Islet precursor cell (in vitro differentiated cells): Measurements from ENCODE around the gene CYP4F3.
"Not testable (repeated sequence)": the region's sequence is repeated elsewhere in the genome, so short reads cannot be mapped to it uniquely, and the experiment has no call there.

Experiments used
- DNase-seq: peaks from one replicate; pipeline ENCODE4 v3.0.0-alpha.2; 2018

Gene CYP4F3

DNA sequence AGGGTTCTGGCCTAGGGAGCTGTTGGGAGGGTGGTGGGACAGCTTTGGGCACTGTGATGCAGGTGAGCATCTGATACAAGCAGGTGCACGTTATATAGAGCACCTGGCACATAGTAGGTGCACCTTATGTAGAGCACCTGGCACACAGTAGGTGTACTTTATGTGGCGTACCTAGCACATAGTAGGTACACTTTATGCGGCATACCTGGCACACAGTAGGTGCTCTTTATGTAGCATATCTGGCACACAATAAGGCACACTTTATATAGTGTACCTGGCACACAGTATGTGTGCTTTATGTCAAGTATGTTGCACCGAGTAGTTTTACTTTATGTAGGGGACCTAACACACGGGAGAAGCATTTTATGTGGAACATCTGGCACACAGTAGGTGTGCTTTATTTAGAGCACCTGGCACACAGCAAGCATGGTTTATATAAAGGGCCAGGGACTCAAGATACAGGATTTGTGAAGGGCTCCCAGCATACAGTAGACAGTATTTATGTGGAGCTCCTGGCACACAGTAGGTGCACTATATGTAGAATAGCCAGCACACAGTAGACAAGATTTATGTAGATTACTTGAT, 30.6 kb downstream of the CYP4F3 start:
- no peak for DNase-seq

DNA sequence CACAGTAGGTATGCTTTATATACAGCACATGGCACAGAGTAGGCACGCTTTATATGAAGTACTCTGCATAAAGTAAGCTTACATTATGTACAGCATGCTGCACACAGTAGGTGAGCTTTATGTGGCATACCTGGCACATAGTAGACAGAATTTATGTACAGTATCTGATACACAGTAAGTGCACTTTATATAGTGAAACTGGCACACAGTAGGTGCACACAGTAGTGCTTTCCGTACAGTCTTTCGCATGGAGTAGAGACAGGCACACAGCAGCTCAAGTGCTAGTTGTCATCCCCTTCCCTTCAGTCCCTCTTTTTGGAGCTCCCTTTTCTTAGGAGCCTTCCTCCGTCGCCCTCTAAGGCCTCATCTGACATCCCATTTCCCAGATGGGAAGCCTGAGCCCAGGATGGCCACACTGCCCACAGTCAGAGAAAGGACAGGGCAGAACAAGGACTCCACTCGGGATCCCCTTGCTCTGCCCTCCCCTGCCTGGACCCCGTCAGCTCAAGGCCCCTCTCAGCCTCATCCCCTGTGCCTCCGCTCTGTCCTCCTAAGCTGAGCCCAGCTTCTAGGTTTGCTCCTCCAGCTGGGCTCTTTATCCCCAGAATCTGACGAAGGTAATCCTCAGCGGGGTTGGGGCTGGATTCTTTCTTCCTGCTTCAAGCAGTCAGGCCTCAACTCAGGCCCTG, 31.3 kb downstream of the CYP4F3 start:
- DNase-seq: no peak

DNA sequence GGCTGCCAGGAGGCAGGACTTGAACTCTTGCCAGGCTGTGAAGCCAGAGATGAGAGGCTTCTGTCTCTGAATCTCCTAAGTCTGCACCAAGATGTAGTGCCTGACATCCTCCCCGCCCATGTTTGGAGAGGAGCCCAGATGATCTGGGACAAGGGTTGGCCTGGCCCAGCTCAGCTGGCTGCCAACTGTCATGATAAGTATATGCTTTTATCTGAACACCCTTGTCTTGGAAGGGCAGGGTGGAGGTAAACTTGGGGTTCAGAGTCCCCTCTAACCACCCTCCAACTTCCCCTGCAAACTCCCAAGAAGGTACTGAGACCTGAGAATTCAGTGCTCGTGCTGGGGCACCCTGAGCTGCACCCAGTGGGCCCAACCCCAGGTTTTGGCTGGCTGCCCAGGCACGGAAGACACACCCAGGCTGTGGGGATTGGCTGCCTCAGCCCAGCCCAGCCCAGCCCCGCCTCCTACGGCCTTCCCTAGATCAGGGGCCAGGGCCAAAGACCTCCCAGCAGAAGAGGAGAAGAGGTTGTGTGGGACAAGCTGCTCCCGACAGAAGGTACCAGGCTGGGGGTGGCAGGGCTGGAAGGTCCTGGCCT, 32.0 kb downstream of the CYP4F3 start, which contains the start of gene CYP4F12:
TSS of gene CYP4F12 (plus strand) at position 508 of the 596 bp plus-strand sequence. CDS start 443 bp downstream, outside the sequence.
- no peak for DNase-seq

DNA sequence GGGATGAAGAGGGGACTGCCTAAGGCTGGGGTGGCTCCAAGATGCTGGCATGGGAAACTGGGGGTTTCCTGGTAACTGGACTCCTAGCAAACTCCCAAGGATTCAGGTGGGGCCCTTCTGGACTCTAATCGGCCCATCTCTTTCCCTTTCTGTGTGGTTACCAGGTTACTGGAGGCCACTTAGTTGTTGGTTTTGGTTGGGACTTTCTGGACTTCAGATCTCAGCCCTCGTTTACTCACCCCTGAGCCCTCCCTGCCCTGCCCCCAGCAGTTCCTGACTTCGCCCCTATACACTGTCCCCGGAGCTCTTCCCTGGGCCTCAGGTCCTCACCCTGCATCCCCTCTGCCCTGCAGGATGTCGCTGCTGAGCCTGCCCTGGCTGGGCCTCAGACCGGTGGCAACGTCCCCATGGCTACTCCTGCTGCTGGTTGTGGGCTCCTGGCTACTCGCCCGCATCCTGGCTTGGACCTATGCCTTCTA, 32.5 kb downstream of the CYP4F3 start:
- DNase-seq: no peak

DNA sequence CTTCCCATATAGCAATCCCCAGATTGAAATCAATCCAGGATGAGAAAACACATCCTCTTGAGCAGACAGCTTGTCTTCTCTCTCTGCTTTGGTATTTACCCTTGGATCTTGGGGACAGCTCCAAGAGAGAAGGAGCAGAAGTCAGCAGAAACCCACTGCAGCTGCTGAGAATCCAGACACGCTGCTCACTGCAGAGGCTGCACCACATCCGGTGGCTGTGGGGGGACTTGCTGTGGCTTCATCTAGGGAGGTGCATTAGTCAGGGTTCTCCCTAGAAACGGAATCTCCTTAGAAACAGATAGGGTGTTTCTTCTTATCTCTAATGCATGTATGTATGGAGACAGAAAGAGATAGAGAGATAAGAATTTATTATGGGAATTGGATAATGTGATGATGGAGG, 34.9 kb downstream of the CYP4F3 start:
- no peak for DNase-seq

DNA sequence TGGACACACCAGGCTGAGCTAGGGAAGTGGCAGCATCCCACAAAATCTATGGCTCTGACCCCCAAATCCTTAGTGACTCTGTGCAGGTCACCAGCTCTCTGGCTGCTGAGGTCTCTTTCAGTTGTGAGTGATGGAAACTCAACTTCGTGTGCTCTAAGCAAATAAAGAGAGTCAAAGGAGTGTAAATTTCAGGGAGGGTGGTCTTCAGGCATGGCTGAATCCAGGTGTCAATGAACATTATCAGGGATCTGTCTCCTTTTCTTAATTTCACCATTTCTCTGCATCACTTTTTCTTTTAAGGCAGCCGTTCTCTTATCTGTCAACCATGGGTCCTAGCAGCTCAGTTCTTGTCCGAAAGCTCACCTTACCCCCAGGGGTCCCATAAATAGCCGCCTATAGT, 38.4 kb downstream of the CYP4F3 start:
- no peak for DNase-seq

DNA sequence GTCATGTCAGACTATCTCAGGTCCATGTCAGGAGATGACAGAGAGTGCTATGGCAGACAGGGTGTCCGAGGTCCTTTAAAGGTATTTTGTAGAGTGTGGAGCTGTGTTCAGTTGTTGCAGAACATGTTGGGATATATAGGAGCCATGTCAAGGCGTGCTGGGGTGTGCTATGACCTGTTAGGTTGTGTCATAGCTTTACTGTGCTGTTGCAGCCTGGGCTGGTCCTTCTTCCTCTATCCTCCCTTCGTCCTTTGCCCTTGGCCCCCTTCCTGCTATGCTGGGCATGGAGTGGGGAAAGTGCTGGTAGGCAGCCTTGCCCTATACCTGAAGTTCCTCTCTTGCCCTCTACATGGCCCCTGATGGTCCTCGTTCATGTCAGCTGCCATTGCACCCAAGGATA, 39.2 kb downstream of the CYP4F3 start:
- DNase-seq: not testable (repeated sequence)

DNA sequence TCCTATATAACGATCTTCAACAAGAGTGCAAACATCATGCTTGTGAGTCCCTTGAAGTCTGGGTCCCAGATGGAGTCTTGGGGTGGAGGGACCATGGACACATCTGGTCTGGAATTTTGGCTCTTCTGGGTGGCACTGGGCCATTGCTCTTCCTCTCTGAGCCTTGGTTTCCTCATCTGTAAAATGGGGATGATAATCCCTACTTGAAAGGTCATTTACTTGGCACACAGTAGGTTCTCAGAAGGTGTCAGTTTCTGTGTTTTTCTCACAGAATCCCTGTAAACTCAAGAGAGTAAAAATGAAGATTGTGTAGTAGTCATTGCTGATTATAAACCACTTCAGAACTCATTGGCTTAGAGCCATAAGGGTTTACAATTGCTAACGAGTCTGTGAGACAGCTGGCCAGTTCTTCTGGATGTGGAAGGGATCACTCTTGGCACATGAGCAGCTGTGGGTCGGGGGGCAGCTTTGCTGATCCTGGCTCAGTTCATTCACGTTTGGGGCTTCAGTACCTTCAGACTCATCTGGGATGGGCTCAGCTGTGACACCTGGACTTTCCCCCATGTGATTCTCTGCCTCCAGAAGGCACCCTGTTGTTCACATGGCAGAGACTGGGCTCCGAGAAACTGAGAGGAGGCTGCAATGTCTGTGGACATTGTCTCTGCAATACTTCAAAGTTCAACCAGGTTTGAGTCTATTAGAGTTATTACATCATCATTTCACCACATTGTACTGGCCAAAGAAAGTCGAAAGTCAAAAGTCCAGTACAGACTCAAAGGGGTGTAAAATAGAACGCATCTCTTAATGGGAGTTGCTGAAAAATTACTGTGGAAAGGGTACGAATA, 40.0 kb downstream of the CYP4F3 start:
- DNase-seq: no peak

DNA sequence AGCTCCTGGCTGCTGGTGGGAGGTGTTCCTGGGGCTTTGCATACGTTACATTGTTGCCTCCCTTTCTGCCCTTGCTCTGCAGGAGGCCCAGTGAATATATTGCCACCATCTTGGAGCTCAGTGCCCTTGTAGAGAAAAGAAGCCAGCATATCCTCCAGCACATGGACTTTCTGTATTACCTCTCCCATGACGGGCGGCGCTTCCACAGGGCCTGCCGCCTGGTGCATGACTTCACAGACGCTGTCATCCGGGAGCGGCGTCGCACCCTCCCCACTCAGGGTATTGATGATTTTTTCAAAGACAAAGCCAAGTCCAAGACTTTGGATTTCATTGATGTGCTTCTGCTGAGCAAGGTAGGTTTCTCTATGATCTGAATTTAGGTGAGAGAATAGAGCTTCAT, 42.7 kb downstream of the CYP4F3 start:
- DNase-seq: no peak

DNA sequence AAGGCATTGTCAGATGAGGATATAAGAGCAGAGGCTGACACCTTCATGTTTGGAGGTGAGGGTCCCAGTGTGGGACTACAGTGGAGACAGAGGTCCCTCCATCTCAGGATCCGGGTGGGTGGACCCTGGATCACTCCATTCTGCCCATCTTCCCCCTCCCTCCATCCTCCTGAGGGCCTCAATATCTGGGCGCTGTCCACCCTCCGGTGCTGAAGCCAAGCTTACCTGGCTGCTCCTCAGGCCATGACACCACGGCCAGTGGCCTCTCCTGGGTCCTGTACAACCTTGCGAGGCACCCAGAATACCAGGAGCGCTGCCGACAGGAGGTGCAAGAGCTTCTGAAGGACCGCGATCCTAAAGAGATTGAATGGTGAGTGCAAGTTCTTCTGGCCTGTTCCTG, 44.1 kb downstream of the CYP4F3 start:
- no peak for DNase-seq

DNA sequence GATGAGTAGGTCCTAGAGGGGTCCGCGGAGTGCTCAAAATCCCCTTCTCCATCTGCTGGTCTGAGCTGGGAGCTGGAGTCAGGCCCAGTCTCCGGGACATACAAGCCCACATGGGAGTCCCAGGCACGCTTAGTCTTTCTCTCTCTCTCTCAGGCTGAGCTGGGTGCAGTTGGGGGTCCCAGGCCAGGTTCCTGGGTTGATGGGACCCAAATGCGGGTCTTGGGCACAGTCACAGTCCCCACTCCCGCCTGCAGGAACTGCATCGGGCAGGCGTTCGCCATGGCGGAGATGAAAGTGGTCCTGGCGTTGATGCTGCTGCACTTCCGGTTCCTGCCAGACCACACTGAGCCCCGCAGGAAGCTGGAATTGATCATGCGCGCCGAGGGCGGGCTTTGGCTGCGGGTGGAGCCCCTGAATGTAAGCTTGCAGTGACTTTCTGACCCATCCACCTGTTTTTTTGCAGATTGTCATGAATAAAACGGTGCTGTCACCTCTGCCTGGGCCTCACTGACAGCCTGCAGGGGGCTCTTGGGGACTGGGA, 56.0 kb downstream of the CYP4F3 start:
- no peak for DNase-seq

DNA sequence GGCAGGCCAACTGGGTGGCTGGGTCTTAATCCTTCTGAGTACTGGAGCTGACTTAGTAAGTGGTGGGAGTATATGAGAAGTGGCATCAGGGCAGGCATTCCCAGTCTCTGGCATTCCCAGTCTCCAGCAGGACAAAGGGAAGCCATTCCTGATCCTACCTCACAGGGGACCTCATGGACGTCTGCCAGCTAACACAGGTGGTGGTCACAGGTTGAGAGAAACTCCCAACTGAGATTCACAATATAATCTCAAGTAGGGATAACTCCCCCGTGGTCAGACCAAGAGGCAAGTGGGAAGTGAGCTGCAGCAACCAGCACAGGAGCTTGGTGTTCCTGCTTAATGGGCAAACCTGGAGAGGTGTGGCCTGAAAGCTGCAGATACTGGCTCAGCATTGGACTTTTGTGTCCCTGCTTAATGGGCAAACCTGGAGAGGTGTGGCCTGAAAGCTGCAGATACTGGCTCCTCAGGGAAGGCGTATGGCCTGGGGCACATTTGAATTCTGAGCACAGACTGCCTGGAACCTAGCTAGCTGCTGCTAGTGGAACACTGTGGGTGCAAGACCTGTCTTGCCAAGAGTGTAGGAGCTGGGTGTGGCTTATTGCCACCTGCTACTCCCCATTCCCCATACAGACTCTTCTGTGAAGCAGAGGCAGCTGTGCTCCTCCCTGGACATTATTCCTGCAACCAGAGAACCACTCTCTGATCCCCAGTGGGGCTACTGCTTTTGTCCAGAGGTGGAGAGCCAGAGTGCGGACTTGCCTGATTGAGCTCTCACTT, 61.2 kb downstream of the CYP4F3 start:
- no peak for DNase-seq

DNA sequence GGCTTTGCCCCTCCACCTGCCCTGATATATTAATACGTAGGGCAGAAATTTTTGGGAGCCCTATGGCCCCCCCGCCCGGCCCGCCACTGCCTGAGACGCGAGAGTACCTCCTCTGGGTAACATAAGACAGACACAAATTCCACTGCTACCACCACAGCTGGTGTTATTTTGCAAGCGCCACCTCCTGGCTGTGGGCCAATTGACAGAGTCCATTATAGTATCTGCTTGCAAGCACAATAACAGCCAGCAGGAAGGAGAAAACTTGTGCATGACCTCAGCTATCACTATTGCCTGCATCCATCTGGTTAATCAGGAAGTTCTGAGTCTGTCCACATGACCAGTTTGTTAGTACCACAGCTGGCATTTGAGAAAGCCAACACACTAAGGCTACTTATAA, 61.8 kb downstream of the CYP4F3 start:
- no peak for DNase-seq
